Right atrium auricular region (tissue), 2 donors: ENCODE data around the gene PDCD2. TPM values are rescaled to one million over a fixed set of nuclear protein-coding genes. Genes with fewer than 3 reads are reported as not detected.

Experiments
- DNase-seq: peaks from one replicate; pipeline ENCODE4 v3.0.0-alpha.2; 2019; ENCODE audit warnings: low spot score
- H3K27ac ChIP-seq, 2 donors: fragments of 200-600 bp; sonication (generic); 1 replicate in 1 of 2; 2 replicates in 1 of 2; pipeline ENCODE4 v1.5.1; 2016 to 2019
- H3K27me3 ChIP-seq, 2 donors: fragments of 200-600 bp; sonication (generic); one replicate each; pipeline versions ENCODE4 v1.5.1 to v1.6.0; 2017 to 2019
- H3K36me3 ChIP-seq: fragments of 200-600 bp; sonication (generic); one replicate; pipeline ENCODE4 v1.5.1; 2016
- H3K4me1 ChIP-seq, 2 donors: fragments of 200-600 bp; sonication (generic); one replicate each; pipeline versions ENCODE4 v1.5.1 to v1.6.0; 2017 to 2019
- H3K4me3 ChIP-seq, 2 donors: fragments of 200-600 bp; sonication (generic); 1 replicate in 1 of 2; 2 replicates in 1 of 2; pipeline ENCODE4 v1.5.1; 2017 to 2019; ENCODE audit warnings: mild to moderate bottlenecking in 1 of 2, moderate library complexity in 1 of 2
- H3K9me3 ChIP-seq, 2 donors: fragments of 200-600 bp; sonication (generic); one replicate each; pipeline ENCODE4 v1.5.1; 2019
- CTCF ChIP-seq, 2 donors: fragments of 200-600 bp; sonication (generic); IDR thresholded peaks; one replicate each; pipeline ENCODE4 v1.5.1; 2019; ENCODE audit warnings: antibody characterized with exemption in 2 of 2
- total RNA-seq, 2 donors: library from RNA; depleted of rRNA; stranded (reverse); fragments of >200 nt; gene quantifications; one replicate each; pipeline ENCODE4 v1.1.0, GENCODE V29; 2016

PDCD2 gene
- total RNA-seq, 2 donors from 2014 or later = 36.3 to 42.2 TPM

GRCh38 chr6:170537329-170537728 lies 47.1 kb downstream of the PDCD2 start:
- H3K9me3 ChIP-seq = no peaks in the 10 kb centered on the region
- H3K36me3 ChIP-seq = peaks cover 100% of the 10 kb centered on the region
- no peak for TF ChIP-seq CTCF (IDR thresholded peaks at IDR 0.05)
- H3K4me3 ChIP-seq = no peak overlapping the region
- no peak for DNase-seq
- H3K27me3 ChIP-seq = no peaks in the 10 kb centered on the region
- no peaks in the 10 kb centered on the region for H3K4me1 ChIP-seq
- H3K27ac ChIP-seq = no peak overlapping the region

GRCh38 chr6:170536671-170537070 lies 47.8 kb downstream of the PDCD2 start:
- DNase-seq = no peak
- no peak overlapping the region for H3K27ac ChIP-seq
- peaks cover 94% of the 10 kb centered on the region for H3K36me3 ChIP-seq
- H3K4me3 ChIP-seq = no peak overlapping the region
- no peaks in the 10 kb centered on the region for H3K4me1 ChIP-seq
- no peak for TF ChIP-seq CTCF (IDR thresholded peaks at IDR 0.05)
- no peaks in the 10 kb centered on the region for H3K9me3 ChIP-seq
- no peaks in the 10 kb centered on the region for H3K27me3 ChIP-seq

GRCh38 chr6:170535004-170535403 lies 49.4 kb downstream of the PDCD2 start:
- H3K36me3 ChIP-seq = peaks cover 77% of the 10 kb centered on the region
- H3K9me3 ChIP-seq = no peaks in the 10 kb centered on the region
- DNase-seq = no peak
- no peak for TF ChIP-seq CTCF (IDR thresholded peaks at IDR 0.05)
- no peak overlapping the region for H3K27ac ChIP-seq
- peaks cover 0 to 7% of the 10 kb centered on the region in 2 donors for H3K4me1 ChIP-seq
- H3K27me3 ChIP-seq = no peaks in the 10 kb centered on the region
- no peak overlapping the region for H3K4me3 ChIP-seq

- Histone ChIP-seq H3K4me1 (peaks cover 0 to 13% of the 10 kb centered on the region in 2 donors), H3K27me3 (no peaks in the 10 kb centered on the region), H3K27ac (no peak overlapping the region), H3K36me3 (peaks cover 65% of the 10 kb centered on the region), H3K4me3 (no peak overlapping the region), H3K9me3 (no peaks in the 10 kb centered on the region)
- DNase-seq = no peak
- no peak for TF ChIP-seq CTCF (IDR thresholded peaks at IDR 0.05)
Observed at GRCh38 chr6:170533792-170534191, 50.6 kb downstream of the PDCD2 start.

- Histone ChIP-seq H3K4me3 (no peak overlapping the region), H3K9me3 (no peaks in the 10 kb centered on the region), H3K27ac (no peak overlapping the region), H3K27me3 (no peaks in the 10 kb centered on the region), H3K36me3 (peaks cover 57% of the 10 kb centered on the region), H3K4me1 (peaks cover 0 to 13% of the 10 kb centered on the region in 2 donors)
- TF ChIP-seq CTCF (IDR thresholded peaks at IDR 0.05) = no peak
- no peak for DNase-seq
Observed at GRCh38 chr6:170532867-170533488, 51.5 kb downstream of the PDCD2 start.
